Activated CD8-positive, alpha-beta memory T cell treated with anti-CD3 and anti-CD28 coated beads, Interleukin-2, amount 50 U/mL, for 4 hours (primary cell): ENCODE measurements around the gene RBM20.
A peak's percentile ranks its signal among the peaks of the same experiment; 100 is the strongest.

Experiments used
- DNase-seq: peaks from one replicate; pipeline ENCODE4 v3.0.0-alpha.2; 2020

RBM20 gene

DNA sequence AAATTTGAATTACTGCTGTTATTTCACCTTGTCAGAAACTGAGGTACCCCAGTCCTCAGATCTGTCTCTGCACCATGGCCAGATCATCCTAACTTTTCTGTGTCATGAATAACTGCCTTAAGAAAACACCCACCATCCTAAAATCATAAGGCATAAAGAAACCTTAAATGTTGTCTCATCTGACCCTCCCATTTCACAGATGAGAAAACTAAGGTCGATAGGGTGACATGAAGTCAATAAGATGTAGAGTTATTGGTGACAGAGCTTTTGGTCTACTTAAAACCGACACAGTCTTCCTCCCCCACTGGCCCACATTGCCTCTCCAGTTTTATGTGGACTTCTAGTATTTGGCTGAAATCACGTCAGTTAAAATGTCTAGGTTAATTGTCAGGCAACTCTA, 126.1 kb downstream of the RBM20 start:
- DNase-seq = no peak

DNA sequence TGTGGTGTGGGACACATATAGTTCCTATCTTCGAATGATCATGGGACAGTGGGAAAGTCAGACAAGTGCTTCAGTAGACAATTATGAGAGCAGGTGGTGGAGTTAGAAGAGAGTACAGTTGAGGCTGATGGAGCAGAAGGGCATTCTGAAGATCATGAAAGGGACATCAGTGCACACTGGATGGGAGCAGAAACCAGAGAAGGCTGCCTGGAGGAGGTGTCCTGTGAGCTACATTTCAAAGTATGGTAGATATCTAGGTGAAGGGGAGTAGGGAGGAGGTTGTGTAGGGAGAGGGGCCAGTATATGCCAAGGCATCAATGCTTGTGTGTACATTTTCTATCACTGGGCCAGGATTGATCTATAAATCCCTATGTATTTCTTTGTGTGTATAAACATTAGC, 127.3 kb downstream of the RBM20 start:
- no peak for DNase-seq

DNA sequence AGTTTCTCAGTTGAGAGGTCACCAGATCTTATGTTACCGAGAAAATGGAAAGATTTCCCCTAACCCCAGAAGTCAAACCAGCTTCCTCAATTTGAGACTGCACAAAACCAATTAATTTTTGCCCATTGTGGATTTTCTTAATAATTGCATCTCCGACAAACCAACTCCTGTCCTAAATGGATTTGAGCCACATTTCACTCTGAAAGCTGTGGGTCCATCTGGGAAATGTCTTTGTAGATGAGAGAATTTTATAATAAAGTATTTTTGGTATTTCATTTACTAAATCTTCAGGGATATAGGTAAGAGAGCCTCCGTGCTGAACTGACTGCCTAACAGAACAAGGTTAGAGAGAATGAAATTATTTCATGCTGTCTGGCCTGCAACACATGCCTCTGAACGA, 127.9 kb downstream of the RBM20 start:
- no peak for DNase-seq

DNA sequence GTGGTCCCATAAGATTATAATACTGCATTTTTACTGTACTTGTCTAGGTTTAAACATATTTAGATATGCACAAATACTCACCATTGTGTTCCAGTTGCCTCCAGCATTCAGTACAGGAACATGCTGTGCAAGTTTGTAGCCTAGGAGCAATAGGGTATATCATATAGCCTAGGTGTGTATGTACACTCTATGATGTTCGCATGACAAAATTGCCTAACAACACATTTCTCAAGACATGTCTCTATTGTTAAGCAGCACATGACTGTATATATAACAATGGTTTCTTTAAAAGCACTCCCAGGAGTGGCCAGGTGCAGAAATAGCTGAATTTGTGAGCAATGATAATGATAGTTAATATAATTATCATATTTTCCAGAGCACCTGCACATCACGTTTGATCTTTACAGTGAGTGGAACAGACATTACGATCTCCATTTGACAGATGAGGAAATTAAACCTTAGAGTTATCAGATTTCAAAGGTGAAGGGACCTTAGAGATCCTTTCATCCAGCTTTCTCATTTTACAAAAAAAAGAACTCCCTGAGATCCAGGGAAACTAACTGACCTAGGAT, 128.4 kb downstream of the RBM20 start:
- no peak for DNase-seq

DNA sequence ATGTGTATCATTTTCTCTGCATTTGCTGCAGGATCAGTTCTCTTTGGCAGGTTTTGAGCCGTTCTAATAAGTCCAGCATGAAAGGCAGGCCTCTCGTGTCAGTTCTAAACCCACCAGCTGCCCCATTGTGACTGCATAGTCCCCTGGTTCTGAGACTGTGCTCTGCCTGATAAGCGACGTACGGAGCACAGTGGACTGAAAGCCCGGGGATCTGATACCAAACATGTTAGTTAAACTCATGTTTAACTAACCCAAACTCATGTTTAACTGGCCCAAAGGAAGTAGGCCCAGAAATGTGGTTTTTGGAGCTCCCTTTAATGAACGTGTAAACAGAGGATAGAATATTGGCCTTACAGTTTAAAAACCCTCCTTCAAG, 129.5 kb downstream of the RBM20 start:
- no peak for DNase-seq

DNA sequence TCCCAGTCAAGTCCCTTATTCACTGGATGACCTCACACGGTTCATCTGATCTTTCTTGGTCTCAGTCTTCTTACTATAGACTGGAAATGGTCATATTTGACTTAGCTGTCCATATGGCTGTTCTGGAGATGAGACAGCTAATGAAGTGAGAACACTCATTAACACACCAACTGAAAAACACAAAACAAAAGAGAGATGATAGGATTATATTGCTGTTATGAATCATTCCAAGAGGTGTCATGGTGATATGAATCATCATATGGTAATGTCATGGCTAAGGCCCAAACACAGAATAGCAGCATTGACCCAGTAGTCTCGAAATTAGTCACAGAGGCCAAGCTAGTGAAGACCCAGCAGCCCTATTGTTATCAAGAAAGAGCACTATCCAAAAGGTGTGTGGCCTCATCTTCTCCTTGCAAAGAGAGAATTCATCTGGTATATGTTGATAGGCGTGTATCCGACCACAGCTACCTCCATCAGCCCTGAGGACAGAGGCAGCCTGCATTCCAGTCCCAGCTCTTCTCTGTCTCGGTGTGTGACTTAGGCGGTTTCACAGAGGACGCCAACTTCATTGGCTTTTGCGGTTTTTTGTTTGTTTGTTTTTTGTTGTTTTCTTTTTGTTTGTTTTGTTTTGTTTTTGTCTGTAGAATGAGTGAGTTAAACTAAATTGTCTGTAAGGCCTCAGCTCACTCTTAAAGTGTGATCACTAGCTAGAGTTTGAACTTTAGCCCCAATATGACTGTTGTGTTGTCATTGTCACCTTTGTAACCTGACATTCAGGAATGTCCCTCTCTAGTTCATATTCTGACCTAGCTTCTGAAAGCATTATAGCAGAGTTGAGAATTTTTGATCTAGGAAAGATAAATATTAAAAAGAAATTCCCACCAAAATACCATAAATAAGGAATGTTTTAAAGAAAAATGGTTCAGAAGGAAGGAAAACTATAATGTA, 130.2 kb downstream of the RBM20 start:
- DNase-seq = no peak

DNA sequence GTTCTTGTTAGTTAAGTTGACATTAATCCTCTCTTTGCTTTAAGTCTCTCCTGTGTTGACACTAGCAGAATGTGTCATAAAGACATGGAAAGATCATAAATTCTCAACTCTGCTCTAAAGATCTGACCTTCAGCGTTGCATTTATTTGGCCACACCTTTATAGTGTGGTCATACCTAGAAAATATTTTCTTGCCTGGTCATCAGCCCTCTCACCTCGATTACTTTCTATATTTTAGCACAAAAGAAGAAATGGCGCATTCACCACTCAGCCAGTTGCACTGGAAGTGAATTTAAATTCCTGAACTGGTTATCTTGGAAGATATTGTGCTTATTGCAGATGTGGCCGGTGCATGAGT, 130.9 kb downstream of the RBM20 start:
- no peak for DNase-seq

DNA sequence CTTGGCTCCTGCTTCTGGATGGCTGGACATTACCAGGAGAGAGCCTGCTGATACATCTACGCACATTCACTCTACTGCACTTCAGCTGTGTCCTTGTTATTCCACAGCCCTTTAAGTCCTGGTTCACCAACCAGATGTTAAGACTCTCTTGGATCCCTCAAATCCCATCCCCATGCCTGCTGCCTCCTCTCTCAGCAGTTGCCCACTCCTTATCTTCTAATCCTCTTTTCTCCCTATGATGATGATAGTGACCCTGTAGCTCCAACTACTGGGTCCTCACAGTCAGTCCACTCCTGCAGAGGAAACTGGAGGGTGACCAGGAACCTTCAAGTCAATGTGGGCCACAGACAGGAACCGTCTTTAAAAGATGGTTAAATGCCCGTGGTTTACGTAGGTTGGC, 131.3 kb downstream of the RBM20 start:
- no peak for DNase-seq

DNA sequence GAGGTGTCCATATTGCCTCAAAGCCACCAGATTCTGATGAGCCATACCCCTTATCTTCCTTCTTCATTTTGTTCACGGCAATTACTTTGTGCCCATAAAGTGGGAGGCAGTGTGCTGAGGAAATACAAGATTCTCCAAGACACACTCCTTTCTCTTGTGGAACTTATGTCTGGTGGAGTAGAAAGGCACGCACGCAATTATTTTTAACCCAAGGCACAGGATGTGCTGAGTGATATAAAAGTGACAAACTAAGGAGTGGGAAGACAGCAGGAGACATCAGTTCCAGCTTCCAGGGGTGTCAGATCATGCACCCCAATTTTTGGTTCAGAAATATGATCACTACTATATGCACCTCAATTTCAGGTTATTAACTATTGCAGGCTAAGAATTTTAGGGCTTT, 132.9 kb downstream of the RBM20 start:
- no peak for DNase-seq

DNA sequence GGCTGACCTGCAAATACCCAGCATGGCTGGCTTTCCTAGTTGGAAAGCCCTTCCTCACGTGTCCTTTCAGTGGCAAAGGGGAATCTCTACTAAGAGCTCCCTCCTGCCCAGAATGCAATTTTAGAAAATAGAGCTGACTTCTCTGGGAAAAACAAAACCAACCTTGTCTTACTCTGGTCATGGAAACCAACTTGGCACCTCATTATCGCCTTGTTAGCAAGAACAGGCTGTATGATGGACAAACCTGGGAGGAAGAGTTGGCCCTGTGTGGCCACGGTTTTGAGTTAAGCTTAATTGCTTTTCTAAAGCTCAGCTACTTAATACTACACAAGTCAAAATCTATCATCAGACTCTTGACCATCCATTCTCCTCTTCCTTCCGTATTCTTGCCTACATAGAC, 133.5 kb downstream of the RBM20 start:
- no peak for DNase-seq

DNA sequence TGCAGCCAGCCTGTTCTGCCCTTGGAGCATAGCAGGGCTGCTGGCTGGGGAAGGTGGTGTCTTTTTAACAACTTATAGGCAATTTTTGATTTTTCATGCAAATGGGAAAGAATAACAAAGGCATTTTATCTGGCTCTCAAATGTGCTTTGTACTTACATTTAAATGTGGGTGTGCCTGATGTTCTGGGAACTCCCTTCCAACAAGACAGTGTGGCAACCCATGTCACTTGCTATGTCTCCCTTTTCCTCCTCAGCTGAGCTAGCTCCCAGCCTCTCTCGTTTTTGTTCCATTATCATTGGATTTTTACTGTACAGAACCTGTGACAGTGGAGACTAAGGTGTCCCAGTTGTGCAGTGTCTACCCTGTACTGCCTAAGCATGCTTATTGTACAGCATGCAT, 134.1 kb downstream of the RBM20 start:
- no peak for DNase-seq

DNA sequence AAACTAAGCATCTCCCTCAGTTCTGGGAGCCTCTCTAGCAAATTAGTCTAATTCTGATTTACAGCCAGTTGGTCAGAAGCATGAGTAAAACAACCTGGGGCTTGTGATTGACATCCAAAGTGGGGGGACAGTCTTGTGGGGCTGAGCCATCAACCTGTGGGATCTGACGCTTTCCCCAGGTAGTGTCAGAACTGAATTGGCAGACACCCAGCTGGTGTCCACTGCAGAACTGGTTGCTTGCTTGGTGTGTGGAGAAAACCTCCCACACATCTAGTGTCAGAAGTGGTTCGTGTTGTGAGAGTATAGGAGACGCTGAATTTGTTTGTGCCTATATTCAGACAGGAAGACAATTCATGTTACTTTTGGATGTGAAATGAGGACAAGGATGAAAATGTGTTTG, 135.4 kb downstream of the RBM20 start:
- peak; percentile 30 for DNase-seq

DNA sequence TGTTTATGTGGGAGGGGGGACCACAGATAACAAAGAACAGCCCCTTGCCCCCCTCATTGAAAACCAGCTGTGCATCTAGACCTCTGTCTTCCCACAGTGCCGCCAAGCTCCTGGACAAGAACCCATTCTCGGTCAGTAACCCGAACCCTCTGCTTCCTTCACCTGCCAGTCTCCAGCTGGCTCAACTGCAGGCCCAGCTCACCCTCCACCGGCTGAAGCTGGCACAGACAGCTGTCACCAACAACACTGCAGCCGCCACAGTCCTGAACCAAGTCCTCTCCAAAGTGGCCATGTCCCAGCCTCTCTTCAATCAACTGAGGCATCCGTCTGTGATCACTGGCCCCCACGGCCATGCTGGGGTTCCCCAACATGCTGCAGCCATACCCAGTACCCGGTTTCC, 136.6 kb downstream of the RBM20 start:
- no peak for DNase-seq

DNA sequence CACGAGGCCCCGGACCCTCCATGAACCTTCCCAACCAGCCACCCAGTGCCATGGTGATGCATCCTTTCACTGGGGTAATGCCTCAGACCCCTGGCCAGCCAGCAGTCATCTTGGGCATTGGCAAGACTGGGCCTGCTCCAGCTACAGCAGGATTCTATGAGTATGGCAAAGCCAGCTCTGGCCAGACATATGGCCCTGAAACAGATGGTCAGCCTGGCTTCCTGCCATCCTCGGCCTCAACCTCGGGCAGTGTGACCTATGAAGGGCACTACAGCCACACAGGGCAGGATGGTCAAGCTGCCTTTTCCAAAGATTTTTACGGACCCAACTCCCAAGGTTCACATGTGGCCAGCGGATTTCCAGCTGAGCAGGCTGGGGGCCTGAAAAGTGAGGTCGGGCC, 137.0 kb downstream of the RBM20 start:
- DNase-seq = no peak

DNA sequence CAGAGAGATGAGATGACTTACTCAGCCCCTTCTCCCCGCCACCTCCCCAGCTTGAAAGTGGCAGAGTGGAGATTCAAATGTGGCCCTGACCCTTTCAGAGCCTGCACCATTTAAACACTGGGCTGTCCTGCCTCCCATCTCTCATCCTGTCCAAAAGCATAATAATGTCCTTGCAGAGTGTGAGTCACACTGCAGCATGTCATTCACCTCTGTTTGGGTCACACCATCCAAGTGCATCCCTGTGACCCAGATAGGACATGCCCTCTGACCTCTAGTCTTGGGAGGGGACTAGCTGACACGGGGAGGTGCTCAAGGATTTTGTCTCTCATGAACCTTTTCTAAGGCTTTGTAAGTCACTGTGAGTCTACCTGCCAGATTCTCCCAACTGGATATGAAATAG, 138.5 kb downstream of the RBM20 start:
- no peak for DNase-seq

DNA sequence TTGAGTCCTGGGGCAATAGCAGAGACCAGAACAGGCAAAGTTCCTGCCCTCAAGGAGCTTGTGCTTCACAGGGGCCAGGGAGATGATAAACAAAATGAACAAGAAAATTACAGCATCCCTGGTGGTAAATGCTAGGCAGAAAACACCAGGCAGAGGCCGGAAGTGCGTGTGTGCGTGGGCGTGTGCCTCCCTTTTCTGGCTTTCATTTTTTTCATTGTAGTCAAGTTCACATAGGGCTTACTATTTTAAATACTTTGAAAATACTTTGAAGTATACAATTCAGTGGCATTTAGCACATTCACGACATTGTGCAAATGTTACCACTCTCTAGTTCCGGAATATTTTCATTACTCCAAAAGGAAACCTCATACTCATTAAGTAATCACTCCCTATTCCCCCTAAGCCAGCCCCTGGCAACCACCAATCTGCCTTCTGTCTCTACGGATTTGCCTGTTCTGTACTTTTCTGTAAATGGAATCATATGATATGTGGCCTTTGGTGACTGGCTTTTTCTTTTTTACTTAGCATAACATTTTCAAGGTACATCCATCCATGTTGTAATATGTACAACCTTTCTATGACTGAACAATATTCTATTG, 139.5 kb downstream of the RBM20 start:
- DNase-seq = peak; percentile 81

DNA sequence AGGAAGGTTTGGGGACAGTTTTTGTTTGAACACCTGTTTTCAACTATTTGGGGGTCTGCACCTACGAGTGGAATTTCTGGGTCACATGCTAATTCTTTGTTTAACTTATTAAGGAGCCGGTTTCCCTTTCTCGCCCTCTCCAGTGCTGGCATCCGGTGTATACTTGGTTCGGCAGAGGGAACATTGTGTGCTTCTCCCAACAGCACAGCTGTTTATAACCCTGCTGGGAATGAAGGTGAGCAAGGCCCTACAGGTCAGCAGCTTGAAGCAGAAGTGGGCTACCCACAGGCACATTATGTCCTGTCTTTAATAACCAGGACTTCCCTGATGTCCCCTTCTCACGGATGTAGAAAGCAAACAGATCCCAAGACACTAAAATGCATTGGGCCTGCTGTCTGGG, 140.1 kb downstream of the RBM20 start:
- DNase-seq = no peak

DNA sequence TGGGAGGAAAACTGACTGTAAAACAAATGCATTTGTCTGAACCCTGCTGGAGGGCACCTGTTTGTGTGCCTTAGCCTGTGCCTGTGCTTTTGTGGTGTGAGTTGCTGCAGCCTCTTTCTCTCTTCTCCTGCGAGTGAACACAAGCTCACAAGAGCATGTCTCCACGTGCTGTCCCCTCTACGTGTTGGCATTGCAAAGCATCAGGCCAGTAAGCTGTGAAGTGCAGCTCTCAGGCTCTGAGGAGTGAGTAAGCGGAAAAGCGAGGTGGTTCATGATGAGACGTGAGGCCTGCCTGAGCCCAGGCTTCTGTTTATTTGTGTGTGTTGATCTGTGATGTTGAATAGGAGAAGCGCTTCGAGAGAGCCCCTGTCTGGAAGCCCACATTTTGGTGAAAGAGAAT, 142.0 kb downstream of the RBM20 start:
- DNase-seq = no peak

DNA sequence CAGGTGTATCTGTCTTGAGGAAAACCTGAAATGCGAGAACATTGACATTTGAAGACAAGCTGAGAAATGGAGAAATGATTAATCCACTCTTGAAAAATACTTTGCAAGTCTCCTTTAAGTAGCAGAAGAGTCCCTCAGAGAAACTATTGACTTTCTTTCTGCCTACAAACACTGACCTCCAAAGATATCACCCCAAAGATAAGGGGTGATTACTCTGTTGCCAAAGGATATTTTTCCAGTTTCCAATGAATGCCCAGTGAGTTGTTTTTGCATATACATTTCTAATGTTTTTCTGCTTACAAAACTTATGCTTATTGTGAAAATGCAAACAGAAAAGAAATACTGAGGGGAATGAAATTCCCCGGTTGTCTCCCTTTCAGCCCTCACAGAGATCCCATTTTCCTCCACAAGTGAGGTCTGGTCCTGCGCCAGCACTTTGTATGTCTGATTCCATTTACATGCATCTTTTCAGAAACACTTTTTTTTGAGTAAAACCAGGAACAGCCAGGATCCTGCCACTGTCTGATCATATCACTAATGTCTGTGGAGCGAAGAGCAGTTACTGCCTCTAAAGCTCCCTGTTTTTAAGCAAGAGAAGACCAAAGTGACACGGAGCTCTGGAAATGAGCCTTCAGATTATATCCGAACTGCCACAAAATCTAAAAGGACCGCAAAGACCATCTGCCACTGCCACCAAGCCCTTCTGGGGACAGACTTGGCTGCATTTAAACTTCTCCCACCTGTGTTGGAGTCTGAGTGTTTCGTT, 144.7 kb downstream of the RBM20 start:
- DNase-seq = no peak

DNA sequence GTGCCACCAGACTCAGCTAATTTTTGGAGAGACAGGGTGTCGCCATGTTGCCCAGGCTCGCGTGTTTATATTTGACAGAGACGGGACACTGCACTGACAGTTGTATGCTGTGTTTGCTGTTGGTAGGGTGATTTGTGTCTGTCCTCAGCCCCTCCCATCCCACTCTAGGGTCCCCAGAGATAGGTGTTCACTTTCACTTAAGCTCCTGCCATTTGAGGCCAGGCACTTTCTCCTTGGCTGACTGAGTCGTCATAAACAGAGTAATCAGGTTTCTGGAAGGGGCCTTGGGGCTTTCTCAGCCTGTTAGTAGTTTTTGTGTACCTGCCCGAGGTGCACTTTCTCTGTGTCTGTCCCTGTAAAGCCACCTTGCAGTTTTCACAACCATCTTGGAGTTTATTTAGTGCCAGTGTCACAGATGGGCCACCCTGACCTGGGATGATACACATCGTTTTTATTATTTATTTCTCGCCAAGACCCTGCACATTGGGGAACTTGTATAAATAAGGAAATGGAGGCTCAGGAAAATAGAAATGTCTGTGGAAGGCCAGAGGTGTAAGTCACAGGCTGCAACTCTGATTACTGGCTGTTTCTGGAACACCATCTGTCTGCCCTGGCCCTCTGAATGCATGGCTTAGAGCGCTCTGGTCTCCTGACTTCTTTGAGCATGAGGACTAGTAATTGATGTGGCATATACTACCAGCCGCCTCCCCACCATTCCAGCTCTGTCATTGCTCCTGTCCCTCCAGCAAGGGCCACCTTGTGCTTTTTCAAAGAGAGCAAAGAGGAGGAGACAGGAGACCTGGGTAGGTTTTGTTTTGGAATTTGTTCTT, 145.7 kb downstream of the RBM20 start:
- no peak for DNase-seq

DNA sequence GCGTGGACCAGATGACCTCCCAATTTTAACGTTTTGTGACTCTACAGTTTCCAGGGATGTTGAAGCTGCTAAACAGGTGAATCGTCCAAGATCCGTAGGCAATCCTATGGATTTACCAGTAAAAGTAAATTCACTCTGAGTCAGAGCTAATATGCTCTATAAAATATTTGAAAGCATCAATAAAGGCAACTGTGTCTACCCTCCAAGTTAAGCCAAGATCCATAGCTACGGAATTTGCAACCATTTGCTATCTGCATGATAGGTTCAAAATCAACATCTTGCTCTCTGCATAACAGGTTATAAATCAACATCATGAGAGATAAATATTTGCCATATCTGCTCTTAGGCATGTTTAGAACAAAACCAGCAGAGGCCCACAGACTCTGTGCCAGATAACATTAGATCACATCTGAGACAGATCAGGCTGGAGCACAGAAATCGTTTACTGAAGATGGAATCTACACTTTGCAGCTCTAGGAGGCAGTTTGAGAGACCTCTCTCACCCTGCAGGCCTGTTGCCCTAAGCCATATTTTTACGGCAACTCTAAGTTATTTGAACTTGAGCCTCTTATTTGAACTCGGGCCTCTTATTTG, 146.9 kb downstream of the RBM20 start:
- no peak for DNase-seq

DNA sequence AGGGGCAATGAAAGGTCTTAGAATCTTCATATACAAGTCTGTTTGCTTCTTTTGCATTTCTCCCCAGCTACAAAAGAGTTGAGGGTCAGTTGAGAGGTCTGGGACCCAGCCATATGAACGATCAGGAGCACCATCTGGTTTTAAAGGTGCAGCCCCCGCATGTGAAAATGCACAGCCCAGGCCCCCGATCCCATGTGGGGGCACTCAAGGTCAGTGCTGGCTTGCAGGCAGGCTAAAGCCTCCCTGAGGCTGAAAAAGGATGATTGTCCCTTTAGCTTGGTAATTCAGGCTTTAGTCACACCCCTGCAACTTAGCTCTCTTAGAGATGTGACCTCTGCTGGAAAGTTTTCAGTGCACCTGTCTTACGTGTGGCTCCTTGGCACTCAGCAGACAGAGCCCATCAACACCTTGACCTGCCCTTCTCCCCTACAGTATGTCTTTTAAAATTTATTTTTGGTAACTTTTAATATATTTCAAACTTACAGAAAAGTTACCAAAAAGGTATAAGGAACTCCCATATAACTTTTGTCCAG, 147.5 kb downstream of the RBM20 start:
- DNase-seq = no peak
